HG02678 (cell line): ENCODE results near the gene CDC25B.

Experiments used
- ATAC-seq: cut with Tn5 transposase; IDR thresholded peaks from one replicate; pipeline ENCODE4 v1.9.1; 2021; ENCODE audit warnings: mild to moderate bottlenecking, moderate library complexity; ENCODE audit not compliant: unreplicated experiment

Gene CDC25B

DNA sequence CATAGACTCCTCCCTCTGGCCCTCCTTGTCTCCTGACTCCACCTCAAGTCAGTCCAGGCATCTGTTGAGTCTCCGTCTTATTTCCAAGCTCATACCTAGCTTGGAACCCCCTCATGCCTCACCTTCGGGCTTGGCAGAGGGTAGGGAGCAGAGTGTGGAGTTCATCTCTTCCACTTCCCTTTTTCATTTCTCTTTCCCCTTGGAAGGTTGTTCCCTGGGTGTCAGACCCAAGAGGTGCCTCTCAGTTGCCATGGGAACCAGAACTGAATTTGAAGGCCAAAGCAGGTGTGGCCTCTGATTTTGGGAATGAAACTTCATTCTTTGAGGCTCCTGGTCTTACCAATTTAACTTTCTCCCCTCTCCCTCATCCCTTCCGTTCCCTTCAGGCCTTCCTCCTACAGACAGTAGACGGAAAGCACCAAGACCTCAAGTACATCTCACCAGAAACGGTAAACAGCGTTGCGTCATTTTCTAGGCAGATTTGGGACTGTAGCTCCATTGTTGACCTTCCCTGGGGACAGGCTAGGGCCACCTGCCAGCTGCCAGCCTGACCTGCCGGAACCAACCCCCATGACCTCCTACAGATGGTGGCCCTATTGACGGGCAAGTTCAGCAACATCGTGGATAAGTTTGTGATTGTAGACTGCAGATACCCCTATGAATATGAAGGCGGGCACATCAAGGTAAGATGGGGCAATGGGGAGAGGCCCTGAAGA is 6.6 kb downstream of the CDC25B start:
- ATAC-seq = no peak

DNA sequence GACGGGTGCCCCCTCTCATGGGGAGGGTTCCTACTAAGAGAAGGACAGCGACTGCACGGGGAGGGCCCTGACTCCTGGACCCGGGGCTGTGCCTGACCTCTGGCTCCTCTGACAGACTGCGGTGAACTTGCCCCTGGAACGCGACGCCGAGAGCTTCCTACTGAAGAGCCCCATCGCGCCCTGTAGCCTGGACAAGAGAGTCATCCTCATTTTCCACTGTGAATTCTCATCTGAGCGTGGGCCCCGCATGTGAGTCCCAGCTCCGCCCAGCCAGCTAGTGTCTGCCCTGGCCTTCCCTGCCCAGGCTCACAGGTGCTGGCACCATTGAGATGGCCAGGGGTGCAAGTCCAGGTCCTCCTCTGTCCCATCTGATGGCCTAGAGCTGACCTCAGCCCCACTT is 7.2 kb downstream of the CDC25B start:
- ATAC-seq = no peak

DNA sequence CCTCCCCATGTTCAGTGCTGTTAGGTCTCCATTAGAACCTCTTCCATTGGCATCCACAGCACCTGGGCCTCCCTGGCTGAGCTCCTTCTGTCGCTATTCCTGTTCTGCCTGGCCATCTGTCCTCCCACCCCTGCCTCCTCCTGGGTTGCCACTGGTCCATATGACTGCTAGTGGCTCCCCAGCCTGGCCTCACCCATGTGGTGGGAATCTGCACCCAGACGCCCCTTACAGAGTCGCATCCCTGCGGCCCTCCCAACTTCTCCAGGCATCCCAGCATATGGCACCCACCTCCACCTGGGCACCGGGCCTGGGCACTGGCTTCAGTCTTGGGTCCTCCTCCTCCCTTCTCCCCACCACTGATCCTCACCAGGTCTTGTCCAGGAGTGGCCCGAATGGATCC is 7.7 kb downstream of the CDC25B start:
- no peak for ATAC-seq

DNA sequence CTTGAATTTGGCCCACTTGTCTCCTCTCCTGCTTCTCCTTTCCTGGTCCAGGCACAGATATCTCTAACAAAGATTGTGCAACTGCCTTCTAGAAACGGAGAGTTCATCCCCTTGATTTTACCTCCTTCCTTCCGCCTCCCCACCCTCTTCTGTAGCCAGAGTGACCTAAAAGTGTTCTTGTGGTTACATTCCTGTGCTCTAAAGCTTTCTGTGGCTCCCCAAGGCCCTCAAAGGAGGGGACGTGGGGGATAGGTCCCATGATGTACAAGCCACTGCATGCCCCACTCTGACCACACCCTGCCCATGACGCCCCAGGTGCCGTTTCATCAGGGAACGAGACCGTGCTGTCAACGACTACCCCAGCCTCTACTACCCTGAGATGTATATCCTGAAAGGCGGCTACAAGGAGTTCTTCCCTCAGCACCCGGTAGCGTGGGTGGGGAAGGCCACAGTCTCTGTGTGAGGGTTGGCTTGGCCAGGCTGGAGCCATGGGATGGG is 8.2 kb downstream of the CDC25B start:
- no peak for ATAC-seq

DNA sequence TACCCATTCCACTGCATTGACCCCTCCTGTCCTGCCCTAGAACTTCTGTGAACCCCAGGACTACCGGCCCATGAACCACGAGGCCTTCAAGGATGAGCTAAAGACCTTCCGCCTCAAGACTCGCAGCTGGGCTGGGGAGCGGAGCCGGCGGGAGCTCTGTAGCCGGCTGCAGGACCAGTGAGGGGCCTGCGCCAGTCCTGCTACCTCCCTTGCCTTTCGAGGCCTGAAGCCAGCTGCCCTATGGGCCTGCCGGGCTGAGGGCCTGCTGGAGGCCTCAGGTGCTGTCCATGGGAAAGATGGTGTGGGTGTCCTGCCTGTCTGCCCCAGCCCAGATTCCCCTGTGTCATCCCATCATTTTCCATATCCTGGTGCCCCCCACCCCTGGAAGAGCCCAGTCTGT is 8.7 kb downstream of the CDC25B start:
- no peak for ATAC-seq

DNA sequence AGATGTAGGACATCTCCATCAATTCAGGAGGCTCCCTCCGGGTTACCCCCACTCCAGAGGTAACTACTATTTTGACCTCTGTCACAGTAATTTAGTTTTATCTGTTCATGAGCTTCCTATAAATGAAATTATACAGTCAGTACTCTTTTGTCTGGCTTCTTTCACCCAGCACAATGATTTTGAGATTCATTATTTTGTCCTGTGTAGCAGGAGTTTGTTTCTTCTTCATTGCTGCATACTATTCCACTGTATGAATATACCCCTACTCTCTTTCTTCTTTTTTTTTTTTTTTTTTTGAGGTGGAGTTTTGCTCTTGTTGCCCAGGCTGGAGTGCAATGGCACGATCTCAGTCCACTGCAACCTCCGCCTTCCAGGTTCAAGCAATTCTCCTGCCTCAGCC is 12.4 kb downstream of the CDC25B start:
- ATAC-seq = no peak

DNA sequence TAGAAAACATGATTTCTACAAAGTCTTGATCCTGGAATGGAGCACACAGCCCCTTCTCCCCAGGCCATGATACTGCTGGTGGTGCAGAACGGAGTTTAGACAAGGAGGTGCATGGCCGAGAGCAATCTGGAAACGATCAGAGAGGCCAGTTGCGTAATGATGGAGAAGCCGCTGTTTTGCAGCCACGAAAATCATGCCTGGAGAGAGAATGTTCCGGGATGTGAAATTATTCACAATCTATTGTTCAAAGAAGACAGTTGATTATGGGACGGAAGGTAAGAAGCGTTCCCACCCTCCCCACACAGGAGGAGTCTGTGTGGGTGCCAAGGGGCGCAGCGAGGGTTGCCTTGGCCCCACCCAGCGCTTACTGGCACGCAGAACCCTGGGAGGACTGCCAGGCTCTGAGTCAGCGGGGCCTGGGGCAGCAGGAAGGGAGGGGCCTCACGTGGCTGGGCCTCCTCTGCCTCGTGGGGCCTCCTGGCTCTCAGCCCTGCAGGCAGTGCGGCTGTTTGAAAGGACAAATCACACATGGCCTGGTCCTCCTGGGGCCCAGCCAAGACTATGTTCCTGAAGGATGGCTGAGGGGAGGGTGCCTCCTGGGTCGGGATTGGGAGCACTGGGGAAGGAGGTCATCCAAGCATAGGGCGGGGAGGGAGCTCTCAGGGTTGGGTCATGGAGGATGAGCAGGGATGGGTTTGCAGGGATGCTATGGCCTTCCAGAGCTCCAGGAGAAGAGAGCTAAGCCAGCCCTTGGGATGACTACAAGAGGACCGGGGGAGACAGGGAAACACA is 15.6 kb downstream of the CDC25B start:
- ATAC-seq = peak; percentile 53

DNA sequence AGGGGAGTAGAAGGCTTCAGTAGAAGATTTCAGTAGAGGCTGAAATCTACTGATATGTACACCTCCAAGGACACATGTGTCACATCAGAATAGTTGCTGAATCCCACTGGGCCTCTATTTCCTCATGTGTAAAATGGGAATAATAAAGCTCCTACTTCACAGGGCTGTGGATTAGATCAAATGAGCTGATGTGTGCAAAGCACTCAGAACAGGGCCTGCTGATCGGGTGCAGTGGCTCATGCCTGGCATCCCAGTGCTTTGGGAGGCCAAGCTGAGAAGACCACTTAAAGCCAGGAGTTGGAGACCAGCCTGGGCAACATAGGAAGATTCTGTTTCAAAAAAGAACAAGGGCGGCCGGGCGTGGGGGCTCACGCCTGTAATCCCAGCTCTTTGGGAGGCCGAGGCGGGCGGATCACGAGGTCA is 16.2 kb downstream of the CDC25B start:
- ATAC-seq = no peak

DNA sequence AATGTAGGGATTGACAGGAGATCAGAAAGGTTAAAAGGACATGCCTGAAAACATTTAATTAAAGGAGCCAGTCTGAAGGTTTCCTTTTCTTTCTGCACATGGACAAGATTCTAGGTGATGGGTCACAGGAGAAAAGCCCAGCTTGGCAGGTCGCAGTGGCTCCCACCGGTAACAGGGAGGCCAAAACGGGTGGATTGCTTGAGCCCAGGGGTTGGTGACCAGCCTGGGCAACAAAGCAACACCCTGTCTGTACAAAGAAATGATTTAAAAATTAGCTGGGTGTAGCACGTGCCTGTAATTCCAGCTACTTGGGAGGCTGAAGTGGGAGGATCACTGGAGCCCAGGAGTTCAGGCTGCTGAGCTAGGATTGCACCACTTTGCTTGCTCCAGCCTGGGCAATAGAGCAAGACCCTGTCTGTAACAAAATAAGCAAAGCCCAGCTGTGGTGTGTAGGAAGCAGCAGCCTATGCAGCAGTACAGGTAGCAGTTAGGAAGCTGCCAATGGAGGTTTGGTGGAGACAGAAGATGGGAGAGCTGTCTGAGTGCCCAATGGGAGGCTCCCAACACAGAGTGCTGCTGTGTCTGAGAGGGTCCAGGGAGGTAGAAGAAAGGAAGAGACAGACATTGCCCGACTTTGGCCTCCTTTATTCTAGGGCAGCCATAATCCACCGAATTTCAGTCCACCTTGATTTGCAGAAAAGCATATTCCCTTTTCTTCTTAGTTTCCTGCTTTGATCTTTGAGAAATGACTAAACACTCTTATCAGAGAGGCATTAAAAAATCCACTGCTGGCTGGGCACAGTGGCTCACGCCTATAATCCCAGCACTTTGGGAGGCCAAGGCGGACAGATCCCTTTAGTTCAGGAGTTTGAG is 17.1 kb downstream of the CDC25B start:
- ATAC-seq = no peak

DNA sequence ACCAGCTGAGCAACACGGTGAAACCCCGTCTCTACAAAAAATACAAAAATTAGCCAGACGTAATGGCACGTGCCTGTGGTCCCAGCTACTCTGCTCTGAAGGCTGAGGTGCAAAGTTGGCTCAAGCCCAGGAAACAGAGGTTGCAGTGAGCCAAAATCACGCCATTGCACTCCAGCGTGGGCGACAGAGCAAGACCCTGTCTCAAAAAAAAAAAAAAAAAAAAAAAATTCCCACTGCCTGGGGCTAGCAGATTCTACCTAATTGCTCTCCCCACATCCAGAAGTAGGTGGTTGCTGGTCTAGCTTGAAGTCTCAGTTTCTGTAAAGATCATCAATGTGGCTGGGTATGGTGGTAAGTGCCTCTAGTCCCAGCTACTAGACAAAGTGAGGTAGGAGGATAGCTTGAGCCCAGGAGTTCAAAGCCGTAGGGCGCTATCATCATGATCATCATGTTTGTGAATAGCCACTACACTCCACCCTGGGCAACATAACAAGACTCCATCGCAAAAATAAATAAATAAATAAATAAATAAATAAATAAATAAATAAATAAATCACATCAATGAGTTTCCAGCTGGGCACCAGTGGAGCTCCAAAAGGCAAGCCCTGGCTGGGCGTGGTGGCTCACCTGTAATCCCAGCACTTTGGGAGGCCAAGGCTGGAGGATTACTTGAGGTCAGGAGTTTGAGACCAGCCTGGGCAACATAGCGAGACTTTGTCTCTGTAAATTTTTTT is 17.9 kb downstream of the CDC25B start:
- ATAC-seq = no peak

DNA sequence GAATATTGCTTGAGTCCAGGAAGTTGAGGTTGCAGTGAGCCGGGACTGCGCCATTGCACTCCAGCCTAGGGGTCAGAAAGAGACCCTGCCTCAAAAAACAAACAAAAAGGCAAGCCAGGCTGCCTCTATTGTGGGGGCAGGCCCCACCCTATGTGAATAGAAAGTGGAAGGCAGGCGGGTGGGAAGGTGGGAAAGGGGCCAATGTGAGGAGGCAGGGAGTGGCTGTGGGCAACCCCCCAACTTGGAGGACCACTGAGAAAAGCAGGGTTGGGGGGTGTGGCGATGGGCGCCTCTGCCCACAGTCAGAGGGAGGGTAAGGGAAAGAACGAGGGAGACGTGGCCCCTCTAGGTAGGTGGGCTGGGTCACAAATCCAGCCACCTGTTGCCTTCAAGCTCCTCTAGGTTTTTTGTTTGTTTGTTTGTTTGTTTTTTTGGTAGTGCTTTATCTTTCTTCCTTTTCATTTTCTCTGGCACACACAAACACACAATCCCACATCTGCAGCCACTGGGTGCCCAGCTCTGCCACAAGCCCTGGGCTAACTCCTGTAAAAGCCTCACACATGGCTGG is 18.9 kb downstream of the CDC25B start:
- ATAC-seq = no peak

DNA sequence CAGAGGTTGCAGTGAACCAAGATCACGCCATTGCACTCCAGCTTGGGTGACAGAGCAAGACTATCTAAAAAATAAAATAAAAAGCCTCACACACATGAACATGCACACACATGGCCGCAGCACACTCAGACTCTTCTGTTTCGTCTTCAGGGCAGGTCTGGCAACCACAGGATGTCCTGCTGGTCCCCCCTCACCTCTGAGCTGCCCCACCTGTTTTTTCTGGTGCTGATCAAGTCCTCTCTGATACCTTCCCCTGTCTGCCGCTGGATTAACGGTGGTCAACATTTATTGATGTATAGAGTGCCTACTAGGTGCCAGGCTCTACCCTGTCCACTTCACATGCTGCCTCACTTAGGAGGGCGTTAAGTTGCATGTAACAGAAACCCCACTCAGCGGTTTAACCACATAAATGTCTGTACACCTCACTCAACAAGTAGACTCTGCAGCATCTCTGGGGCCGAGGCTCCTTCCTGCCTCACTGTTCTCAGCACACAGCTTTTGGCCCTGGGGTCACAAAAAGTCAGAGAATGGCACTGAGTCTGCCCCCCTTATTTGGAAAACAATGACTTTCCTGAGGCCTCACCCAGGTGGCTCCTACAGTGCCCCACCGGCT is 19.7 kb downstream of the CDC25B start:
- no peak for ATAC-seq

DNA sequence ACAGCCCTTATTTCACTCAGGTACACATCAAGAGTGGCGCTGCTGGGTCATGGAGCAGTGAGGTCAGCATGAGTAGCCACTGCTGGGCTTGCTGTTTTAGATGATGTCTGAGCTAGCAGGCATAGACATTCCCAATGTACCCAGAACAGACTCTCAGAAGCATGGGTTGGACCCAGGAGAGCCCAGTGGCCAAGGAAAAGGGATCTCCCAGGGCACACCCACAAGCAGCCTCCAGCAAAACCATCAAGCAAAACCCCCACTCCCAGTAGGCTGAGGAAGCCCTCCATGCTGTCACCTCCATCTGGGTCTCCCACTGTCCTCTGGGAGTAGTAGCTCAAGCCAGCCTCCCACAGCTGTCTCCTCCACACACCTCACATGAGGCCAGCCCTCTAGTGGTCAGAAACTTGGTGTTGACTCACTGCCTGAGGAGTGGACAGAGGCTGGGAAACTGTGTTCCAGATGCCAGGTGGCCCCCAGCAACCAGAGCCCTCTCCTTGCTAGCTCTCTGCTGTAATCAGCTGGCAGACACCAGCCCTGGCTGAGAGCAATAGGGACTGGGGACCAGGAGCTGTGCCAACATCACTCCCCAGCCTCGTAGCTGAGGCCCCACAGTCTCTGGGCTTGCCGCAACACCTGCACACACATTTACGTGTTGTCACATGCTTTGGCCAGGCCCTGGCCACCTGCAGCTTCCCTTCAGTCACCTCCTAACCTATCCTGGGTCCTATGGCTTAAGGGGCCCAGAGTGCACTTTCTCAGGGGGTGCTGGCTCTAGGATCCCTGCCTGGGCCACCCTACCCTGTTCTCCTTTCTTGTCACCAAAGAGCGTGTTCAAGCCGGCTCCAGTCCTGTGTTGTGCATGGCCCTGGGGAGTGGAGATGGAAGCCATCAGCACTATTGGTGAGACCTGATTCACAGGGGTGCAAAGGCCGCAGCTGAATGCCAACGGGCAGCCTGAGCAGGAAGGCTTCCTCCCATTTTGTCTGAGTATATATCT is 22.3 kb downstream of the CDC25B start:
- no peak for ATAC-seq

DNA sequence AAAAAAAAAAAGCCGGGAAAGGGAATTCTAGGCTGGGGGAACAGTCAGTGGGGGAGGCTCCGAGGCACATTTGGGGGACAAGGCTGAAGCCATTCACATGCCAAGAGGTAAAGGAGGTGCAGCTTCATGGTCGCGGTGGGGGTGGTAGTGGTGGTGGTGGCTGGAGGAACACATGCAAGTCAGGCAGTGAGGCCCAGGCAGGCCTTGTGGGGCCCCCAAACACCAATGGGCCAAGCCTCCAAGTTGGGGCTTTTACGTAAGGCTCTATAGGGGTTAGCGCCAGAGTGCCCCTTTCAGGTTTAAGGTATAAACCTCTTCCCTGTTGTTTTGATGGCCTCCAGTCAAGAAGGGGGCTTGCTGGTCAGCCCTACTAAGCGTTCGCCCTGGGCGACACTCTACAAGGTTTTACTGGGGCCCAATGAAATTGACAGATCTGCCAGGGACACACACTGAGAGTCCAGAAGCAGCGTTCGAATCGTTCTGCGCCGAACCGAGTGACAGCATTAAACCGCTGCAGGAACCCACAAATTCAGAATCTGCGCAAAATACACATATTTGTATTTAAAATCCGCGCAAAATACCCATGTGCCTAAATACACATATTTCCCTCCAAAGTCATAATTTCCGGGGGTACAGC is 23.4 kb downstream of the CDC25B start:
- no peak for ATAC-seq

DNA sequence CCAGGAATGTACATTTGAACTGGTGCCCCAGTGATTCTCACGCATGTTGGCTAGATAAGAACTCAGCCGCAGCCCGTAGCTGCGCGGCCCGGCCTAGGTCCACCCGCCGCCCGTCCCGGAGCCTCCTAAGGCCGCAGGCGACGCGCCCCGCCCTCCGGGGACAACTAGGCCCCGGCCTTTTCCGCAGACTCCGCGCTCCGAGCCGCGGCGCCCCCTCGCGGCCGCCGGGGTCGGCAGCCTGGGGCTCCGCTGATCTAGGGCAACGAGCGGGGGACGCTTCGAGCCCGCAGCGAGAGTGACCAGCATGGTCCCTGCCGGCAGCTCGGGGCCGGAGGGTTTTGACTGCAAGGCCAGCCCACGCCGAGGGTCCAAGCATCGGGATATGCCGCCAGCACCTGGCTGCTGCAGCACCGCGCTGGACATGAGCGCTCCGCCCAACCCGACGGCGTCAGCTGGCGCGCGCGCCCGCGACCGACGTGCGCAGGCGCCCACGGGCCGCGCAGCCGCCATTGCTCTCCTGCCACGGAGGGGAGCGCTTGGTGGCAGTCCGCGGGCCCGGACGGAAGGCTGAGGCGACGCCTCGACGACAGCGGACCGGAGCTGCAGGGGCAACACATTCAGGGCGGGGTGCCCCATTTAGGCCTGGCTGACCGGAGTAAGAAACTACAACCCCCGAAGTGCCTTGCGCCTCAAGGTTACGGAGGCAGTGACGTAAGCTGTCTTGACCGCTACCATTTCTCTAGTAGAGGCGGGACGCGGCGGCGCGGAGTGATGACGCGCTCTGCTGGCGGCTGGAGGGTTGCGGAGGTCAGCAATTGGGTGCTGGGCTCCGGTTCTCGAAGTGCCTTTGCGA is 24.2 kb downstream of the CDC25B start, which contains the start of gene AP5S1:
AP5S1 (plus strand) TSS at position 500 of the 853 bp plus-strand sequence. CDS start 1,571 bp downstream, outside the sequence.
- ATAC-seq = peak; percentile 83

DNA sequence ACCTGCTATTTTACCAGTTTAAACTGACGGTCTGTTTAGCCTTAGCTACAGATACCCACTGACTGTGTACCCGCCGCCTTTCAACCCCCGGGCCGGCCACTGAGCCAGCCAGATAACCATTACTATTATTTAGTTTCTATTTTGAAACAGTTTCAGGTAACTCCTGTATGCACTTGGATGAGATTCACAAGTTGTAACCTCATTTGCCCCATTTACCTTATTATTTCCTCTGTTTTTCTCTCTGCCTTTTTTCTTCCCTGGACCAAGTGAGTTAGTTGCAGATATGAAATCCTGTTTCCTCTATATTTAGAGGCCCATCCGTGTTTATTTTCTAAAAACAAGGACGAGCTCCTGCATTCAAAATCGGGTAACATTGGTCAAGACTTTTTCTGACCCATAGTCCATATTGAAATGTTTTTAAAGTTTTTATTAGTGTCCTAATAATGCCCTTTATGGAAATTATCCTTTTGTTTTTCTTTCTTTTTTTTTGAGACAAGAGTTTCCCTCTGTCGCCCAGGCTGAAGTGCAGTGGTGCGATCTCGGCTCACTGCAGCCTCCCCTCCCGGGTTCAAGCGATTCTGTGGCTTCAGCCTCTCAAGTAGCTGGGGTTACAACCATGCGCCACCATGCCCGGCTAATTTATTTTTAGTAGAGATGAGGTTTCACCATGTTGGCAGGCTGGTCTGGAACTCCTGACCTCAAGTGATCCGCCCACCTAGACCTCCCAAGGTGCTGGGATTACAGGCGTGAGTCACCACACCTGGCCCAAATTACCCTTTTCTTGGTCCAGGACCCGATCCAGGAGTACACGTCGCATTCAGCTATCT is 25.0 kb downstream of the CDC25B start:
- ATAC-seq = peak; percentile 1
